ENCODE data around the gene KCNK15.

- no peak for TF ChIP-seq CTCF (IDR thresholded peaks at IDR 0.05)
- TF ChIP-seq POLR2A (IDR thresholded peaks at IDR 0.05), result no peak
Observed at GRCh38 chr20:44762466-44763140, 16.9 kb downstream of the KCNK15 start.
